Stimulated activated CD8-positive, alpha-beta memory T cell treated with anti-CD3 and anti-CD28 coated beads, Interleukin-7, amount 100 ng/mL, for 4 hours (primary cell): ENCODE data around the gene KIRREL3.

Experiments used
- DNase-seq, 2 donors: peaks; one replicate each; pipeline ENCODE4 v3.0.0-alpha.2; 2020; ENCODE audit warnings: low read depth in 2 of 2

The KIRREL3 gene

GRCh38 chr11:127000291-127000968 lies at the start of gene KIRREL3:
KIRREL3 (minus strand) TSS chr11:127000770.
- DNase-seq: no peak

GRCh38 chr11:127050186-127050585 lies 49.6 kb upstream of the KIRREL3 start:
- no peak for DNase-seq

- no peak for DNase-seq
Measured at GRCh38 chr11:127049486-127049885, 48.9 kb upstream of the KIRREL3 start.

GRCh38 chr11:127044535-127044934 lies 44.0 kb upstream of the KIRREL3 start:
- no peak for DNase-seq

GRCh38 chr11:127042445-127042844 lies 41.9 kb upstream of the KIRREL3 start:
- no peak for DNase-seq

- DNase-seq: no peak
Measured at GRCh38 chr11:127039591-127039990, 39.0 kb upstream of the KIRREL3 start.

GRCh38 chr11:127037596-127037995 lies 37.0 kb upstream of the KIRREL3 start:
- DNase-seq: no peak

GRCh38 chr11:127037001-127037400 lies 36.4 kb upstream of the KIRREL3 start:
- DNase-seq: no peak

GRCh38 chr11:127035824-127036223 lies 35.3 kb upstream of the KIRREL3 start:
- DNase-seq: no peak

GRCh38 chr11:127034973-127035372 lies 34.4 kb upstream of the KIRREL3 start:
- no peak for DNase-seq

- no peak for DNase-seq
Measured at GRCh38 chr11:127028648-127029047, 28.1 kb upstream of the KIRREL3 start.

- DNase-seq: no peak
Measured at GRCh38 chr11:127027789-127028188, 27.2 kb upstream of the KIRREL3 start.

GRCh38 chr11:127027000-127027399 lies 26.4 kb upstream of the KIRREL3 start:
- DNase-seq: no peak

GRCh38 chr11:127023991-127024390 lies 23.4 kb upstream of the KIRREL3 start:
- no peak for DNase-seq

GRCh38 chr11:127018683-127019279 lies 18.2 kb upstream of the KIRREL3 start:
- DNase-seq: no peak

- no peak for DNase-seq
Measured at GRCh38 chr11:127017482-127017881, 16.9 kb upstream of the KIRREL3 start.

GRCh38 chr11:127013550-127013949 lies 13.0 kb upstream of the KIRREL3 start:
- DNase-seq: no peak

- no peak for DNase-seq
Measured at GRCh38 chr11:127006311-127006710, 5.7 kb upstream of the KIRREL3 start.

- no peak for DNase-seq
Measured at GRCh38 chr11:127003260-127003981, 2.9 kb upstream of the KIRREL3 start.

GRCh38 chr11:127002669-127003259 lies 2.2 kb upstream of the KIRREL3 start:
- no peak for DNase-seq

- no peak for DNase-seq
Measured at GRCh38 chr11:127000981-127001380, 411 bp upstream of the KIRREL3 start.

- DNase-seq: no peak
Measured at GRCh38 chr11:126999366-126999765, 1.2 kb downstream of the KIRREL3 start.

GRCh38 chr11:126997641-126998040 lies 2.9 kb downstream of the KIRREL3 start:
- DNase-seq: no peak
